Muscle of arm (tissue), 14 donors: ENCODE data around the gene MAPKAPK5. TPM values are rescaled to one million over a fixed set of nuclear protein-coding genes. Genes with fewer than 3 reads are reported as not detected.
"Not testable (repeated sequence)": the region's sequence is repeated elsewhere in the genome, so short reads cannot be mapped to it uniquely, and the experiment has no call there.

Experiments
- DNase-seq: peaks from one replicate; pipeline ENCODE4 v3.0.0-alpha.2; 2013
- long read RNA-seq, 11 donors: transcript quantifications; one replicate each; lab custom pipeline, GENCODE V29; 2026
- polyA plus RNA-seq, 12 donors: library from polyadenylated mRNA; unstranded; fragments of 120-200 nt; gene quantifications; one replicate each; pipeline ENCODE4 v1.2.1, GENCODE V29; 2013; ENCODE audit not compliant: insufficient read length in 12 of 12

Gene MAPKAPK5
- 10 to 100 TPM; 30.2 to 39.3 (median 32.7) TPM for polyA plus RNA-seq
- long read RNA-seq, donor 1, full-length matches to known transcripts = 4 of 14 reads
- long read RNA-seq, donor 1, partial matches to known transcripts = 10 of 14 reads
- long read RNA-seq, donor 1, other reads (novel, unspliced or antisense) = 0 of 14 reads
- long read RNA-seq, donor 2, full-length matches to known transcripts = 6 of 6 reads
- long read RNA-seq, donor 2, partial matches to known transcripts = 0 of 6 reads
- long read RNA-seq, donor 2, other reads (novel, unspliced or antisense) = 0 of 6 reads
- long read RNA-seq, donor 3, full-length matches to known transcripts = 2 of 2 reads
- long read RNA-seq, donor 3, partial matches to known transcripts = 0 of 2 reads
- long read RNA-seq, donor 3, other reads (novel, unspliced or antisense) = 0 of 2 reads
- long read RNA-seq, donor 4, full-length matches to known transcripts = 4 of 4 reads
- long read RNA-seq, donor 4, partial matches to known transcripts = 0 of 4 reads
- long read RNA-seq, donor 4, other reads (novel, unspliced or antisense) = 0 of 4 reads
- long read RNA-seq, donor 5 = 0 reads
- long read RNA-seq, donor 6, partial matches to known transcripts = 0 of 4 reads
- long read RNA-seq, donor 6, other reads (novel, unspliced or antisense) = 0 of 4 reads
- long read RNA-seq, donor 7 = 0 reads
- long read RNA-seq, donor 8, full-length matches to known transcripts = 4 of 4 reads
- long read RNA-seq, donor 8, partial matches to known transcripts = 0 of 4 reads
- long read RNA-seq, donor 8, other reads (novel, unspliced or antisense) = 0 of 4 reads
- long read RNA-seq, donor 9, partial matches to known transcripts = 0 of 2 reads
- long read RNA-seq, donor 9, other reads (novel, unspliced or antisense) = 0 of 2 reads
- long read RNA-seq, donor 10, partial matches to known transcripts = 0 of 1 reads
- long read RNA-seq, donor 10, other reads (novel, unspliced or antisense) = 0 of 1 reads
- long read RNA-seq, donor 11, full-length matches to known transcripts = 3 of 3 reads
- long read RNA-seq, donor 11, partial matches to known transcripts = 0 of 3 reads
- long read RNA-seq, donor 11, other reads (novel, unspliced or antisense) = 0 of 3 reads

- peak; percentile 98 for DNase-seq
Measured at GRCh38 chr12:111841750-111842555, at the start of gene MAPKAPK5. MAPKAPK5 (plus strand) TSS chr12:111842228; CDS start chr12:111842734, 506 bp downstream.

GRCh38 chr12:111792856-111793235, 49.2 kb upstream of the MAPKAPK5 start:
- DNase-seq = no peak

- DNase-seq = no peak
Measured at GRCh38 chr12:111798182-111798581, 43.8 kb upstream of the MAPKAPK5 start.

GRCh38 chr12:111799758-111800157, 42.3 kb upstream of the MAPKAPK5 start:
- DNase-seq = no peak

GRCh38 chr12:111803038-111803626, 38.9 kb upstream of the MAPKAPK5 start:
- no peak for DNase-seq

GRCh38 chr12:111803851-111804250, 38.2 kb upstream of the MAPKAPK5 start:
- DNase-seq = no peak

GRCh38 chr12:111806304-111806703, 35.7 kb upstream of the MAPKAPK5 start:
- DNase-seq = no peak

- DNase-seq = no peak
Measured at GRCh38 chr12:111807232-111807631, 34.8 kb upstream of the MAPKAPK5 start.

- DNase-seq = peak; percentile 81
Measured at GRCh38 chr12:111812881-111813741, 28.9 kb upstream of the MAPKAPK5 start.

- no peak for DNase-seq
Measured at GRCh38 chr12:111816065-111816615, 25.9 kb upstream of the MAPKAPK5 start.

GRCh38 chr12:111816898-111817297, 25.1 kb upstream of the MAPKAPK5 start:
- DNase-seq = not testable (repeated sequence)

GRCh38 chr12:111818340-111818739, 23.7 kb upstream of the MAPKAPK5 start:
- no peak for DNase-seq

GRCh38 chr12:111819191-111820158, 22.6 kb upstream of the MAPKAPK5 start:
- no peak for DNase-seq

GRCh38 chr12:111820828-111821227, 21.2 kb upstream of the MAPKAPK5 start:
- DNase-seq = not testable (repeated sequence)

GRCh38 chr12:111822886-111823285, 19.1 kb upstream of the MAPKAPK5 start:
- DNase-seq = no peak

- no peak for DNase-seq
Measured at GRCh38 chr12:111823891-111824290, 18.1 kb upstream of the MAPKAPK5 start.

GRCh38 chr12:111824312-111824711, 17.7 kb upstream of the MAPKAPK5 start:
- not testable (repeated sequence) for DNase-seq

GRCh38 chr12:111825509-111825908, 16.5 kb upstream of the MAPKAPK5 start:
- DNase-seq = no peak
